ENCODE results near the gene ZBTB20. TPM values are rescaled to one million over a fixed set of nuclear protein-coding genes. Genes with fewer than 3 reads are reported as not detected.

Gene ZBTB20
- total RNA-seq, 1 donor from 2014 or later, result 1.6 TPM

DNA sequence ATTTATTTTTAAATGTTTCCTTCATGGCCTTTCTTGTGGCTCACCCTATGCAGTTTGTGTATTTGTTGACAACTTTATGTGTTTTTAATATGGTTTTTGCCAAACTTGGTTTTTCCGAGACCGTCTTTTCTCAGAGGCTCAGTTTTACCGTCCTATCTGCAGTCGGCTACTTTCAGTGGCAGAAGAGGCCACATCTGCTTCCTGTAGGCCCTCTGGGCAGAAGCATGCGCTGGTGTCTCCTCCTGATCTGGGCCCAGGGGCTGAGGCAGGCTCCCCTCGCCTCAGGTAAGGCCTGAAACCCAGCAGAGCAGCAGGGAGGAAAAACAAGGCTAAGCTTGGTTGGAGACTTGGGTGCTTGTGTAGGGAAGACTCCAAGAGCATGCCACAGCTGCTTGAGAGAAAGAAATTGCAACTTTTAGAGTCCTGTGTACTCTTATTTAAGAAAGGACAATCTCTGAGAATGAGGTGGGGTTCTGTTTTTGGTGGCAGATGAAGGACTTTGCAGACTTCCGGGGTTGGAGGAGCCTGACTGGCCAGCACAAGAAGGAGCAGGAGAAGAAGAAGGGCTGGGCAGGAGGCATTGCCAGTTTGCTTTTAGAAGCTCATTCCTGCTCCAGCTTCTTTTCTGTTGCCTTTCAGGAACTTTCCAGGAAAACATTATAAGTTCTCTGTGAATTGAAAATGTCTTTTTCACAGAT, 853.1 kb downstream of the ZBTB20 start, which contains the start of gene TIGIT:
Gene TIGIT (plus strand): TSS at position 191 of the 698 bp plus-strand sequence. CDS start 34 bp downstream, at position 225.
- Mint-ChIP-seq H3K36me3 (ENCODE audit: low read depth) (no peaks in the 10 kb centered on the region), H3K4me3 (peak within 1 kb of the TSS; percentile 26), H3K27ac (no peak within 1 kb of the TSS), H3K27me3 (no peaks in the 10 kb centered on the region), H3K9me3 (no peaks in the 10 kb centered on the region), H3K4me1 (peaks cover 15% of the 10 kb centered on the region)
- peak; percentile 48 for DNase-seq
- intact Hi-C loops (cut with micrococcal nuclease), result loop anchor here (5.0 kb wide), 1 partner anchor 52 kb away; no protein-coding TSS in a partner anchor

DNA sequence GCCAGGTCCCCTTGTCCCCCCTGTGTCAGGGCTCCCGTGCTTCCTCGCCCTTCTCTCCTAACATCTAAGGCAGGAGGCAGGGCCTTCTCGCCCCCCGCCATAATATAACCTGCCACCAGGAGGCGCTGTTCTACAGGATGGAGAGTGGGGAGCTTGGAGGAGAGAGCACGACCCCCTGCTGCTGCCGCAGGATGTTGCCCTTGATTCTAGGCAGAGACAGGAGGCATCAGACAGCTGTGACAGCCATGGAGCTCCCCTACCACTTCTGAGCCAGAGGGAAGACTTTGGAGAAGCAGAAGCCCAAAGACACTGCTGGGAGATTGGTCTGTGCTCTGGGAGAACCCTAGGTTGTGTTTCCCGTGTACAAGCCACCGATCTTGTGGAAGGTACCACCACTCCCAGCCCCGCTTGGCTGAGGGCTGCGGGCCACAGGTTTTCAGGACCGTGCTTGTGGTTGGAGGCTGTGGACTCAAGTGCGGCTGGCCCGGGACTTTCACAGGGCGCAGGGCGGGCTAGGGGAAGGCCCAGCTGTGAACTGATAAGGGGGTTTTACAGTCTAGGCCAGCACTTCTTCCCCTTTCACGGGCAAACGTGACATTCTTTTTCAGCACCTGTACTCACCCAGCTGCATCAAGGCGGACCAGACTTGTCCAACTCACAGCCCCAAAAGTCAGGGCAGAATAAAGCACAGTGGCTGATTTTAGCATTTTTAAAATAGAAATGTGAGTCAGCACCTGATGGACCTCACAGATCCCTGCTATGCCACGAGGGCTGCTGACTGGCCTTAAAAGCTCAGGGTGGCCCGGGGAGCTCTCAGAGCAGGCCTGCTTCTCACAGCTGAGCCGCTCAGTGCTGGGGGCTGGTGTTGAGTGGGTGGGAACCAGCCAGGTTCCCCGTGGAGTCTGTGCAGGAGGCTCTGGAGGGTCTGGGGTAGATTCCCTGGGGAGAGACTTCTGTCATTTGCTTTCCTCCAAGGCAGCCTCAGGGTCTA, 855.9 kb downstream of the ZBTB20 start:
- intact Hi-C loops (cut with micrococcal nuclease), result loop anchor here (1.0 to 5.0 kb wide), 6 partner anchors 18 to 138 kb away; no protein-coding TSS in a partner anchor
- Mint-ChIP-seq H3K27ac (peak overlapping the region; percentile 83), H3K36me3 (ENCODE audit: low read depth) (no peaks in the 10 kb centered on the region), H3K4me1 (peaks cover 15% of the 10 kb centered on the region), H3K9me3 (no peaks in the 10 kb centered on the region), H3K4me3 (peak overlapping the region; percentile 50), H3K27me3 (no peaks in the 10 kb centered on the region)
- peak; percentile 94 for DNase-seq

DNA sequence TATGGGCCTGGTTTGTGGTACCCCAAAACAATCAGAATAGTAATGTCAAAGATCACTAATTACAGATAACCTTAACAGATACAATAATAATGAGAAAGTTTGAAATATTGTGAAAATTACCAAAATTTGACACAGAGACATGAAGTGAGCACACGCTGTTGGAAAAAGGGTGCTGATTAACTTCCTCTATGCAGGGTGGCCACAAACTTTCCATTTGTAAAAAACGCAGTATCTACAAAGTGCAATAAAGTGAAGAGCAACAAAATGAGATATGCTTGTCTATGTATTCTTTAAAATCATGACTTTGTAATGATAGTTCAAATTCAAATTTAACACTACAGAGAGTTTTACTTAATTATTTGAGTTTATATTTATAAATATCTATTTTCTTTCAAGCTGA, 860.8 kb downstream of the ZBTB20 start:
- H3K27ac Mint-ChIP-seq, result no peak overlapping the region
- intact Hi-C loops (cut with micrococcal nuclease), result no loop called here
- peaks cover 4% of the 10 kb centered on the region for H3K9me3 Mint-ChIP-seq
- no peak overlapping the region for H3K4me3 Mint-ChIP-seq
- DNase-seq, result no peak
- H3K4me1 Mint-ChIP-seq, result peaks cover 5% of the 10 kb centered on the region
- H3K36me3 Mint-ChIP-seq (ENCODE audit: low read depth), result no peaks in the 10 kb centered on the region
- no peaks in the 10 kb centered on the region for H3K27me3 Mint-ChIP-seq

DNA sequence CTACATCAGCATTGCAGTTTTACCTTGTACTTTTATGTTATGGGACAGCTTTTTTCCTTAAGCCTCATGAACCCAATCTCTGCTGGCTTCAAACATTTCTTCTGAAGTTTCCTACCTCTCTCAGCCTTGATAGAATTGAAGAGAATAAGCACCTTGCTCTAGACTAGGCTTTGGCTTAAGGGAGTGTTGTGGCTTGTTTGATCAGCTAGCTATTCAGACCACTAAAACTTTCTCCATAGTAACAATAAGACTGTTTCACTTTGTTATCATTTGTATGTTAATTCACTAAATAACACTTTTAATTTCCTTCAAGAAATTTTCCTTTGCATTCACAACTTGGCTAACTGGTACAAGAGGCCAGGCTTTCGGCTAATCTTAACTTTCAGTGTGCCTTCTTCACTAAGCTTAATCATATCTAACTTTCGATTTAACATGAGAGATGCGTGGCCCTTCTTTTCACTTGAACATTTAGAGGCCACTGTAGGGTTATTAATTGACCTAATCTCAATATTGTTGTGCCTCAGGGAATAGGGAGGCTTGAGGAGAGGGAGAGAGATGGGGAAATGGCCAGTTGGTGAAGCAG, 861.3 kb downstream of the ZBTB20 start:
- H3K4me3 Mint-ChIP-seq, result no peak overlapping the region
- H3K36me3 Mint-ChIP-seq (ENCODE audit: low read depth), result no peaks in the 10 kb centered on the region
- H3K9me3 Mint-ChIP-seq, result peaks cover 4% of the 10 kb centered on the region
- H3K27me3 Mint-ChIP-seq, result no peaks in the 10 kb centered on the region
- no peak for DNase-seq
- intact Hi-C loops (cut with micrococcal nuclease), result no loop called here
- H3K27ac Mint-ChIP-seq, result peak overlapping the region; percentile 73
- no peaks in the 10 kb centered on the region for H3K4me1 Mint-ChIP-seq

DNA sequence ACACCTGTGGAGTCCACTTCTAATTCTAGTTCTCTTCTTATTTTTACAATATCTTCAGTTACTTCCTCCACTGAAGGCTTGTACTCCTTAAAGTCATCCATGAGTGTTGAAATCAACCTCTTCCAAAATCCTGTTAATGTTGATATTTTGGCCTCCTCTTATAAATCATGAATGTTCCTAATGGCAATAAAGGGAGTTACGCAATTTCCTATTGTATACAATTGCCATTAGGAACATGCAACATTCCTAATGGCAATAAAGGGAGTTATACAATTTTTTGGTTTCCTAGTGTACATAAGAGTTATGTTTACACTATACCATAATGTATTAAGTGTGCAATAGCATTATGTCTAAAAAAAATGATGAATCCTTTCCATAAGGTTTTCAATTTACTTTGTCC, 862.4 kb downstream of the ZBTB20 start:
- Mint-ChIP-seq H3K9me3 (peaks cover 4% of the 10 kb centered on the region), H3K36me3 (ENCODE audit: low read depth) (no peaks in the 10 kb centered on the region), H3K4me1 (no peaks in the 10 kb centered on the region), H3K4me3 (no peak overlapping the region), H3K27ac (no peak overlapping the region), H3K27me3 (no peaks in the 10 kb centered on the region)
- intact Hi-C loops (cut with micrococcal nuclease), result no loop called here
- DNase-seq, result no peak
